ENCODE measurements around the gene CHTF18.
"Not testable (repeated sequence)": the region's sequence is repeated elsewhere in the genome, so short reads cannot be mapped to it uniquely, and the experiment has no call there.

The CHTF18 gene

GRCh38 chr16:746637-747036, 41.8 kb upstream of the CHTF18 start:
- TF ChIP-seq PAX5 (IDR thresholded peaks at IDR 0.05; ENCODE audit: insufficient read depth, low read length, severe bottlenecking) = no peak
- no peak for TF ChIP-seq POLR2A (IDR thresholded peaks at IDR 0.05; ENCODE audit: low read depth, low read length)
- no peak for TF ChIP-seq POU2F2 (IDR thresholded peaks at IDR 0.05; ENCODE audit: low read depth, low read length)
- no peak for TF ChIP-seq TAF1 (IDR thresholded peaks at IDR 0.05; ENCODE audit: low read depth, low read length)
- DNase-seq (ENCODE audit: insufficient read length, low spot score) = no peak
- no peak for FAIRE-seq

GRCh38 chr16:747978-748746, 40.3 kb upstream of the CHTF18 start:
- FAIRE-seq (no peak), DNase-seq (ENCODE audit: insufficient read length, low spot score) (no peak)
- TF ChIP-seq TAF1 (IDR thresholded peaks at IDR 0.05; ENCODE audit: low read depth, low read length) (no peak), POU2F2 (IDR thresholded peaks at IDR 0.05; ENCODE audit: low read depth, low read length) (no peak), POLR2AphosphoS5 (IDR thresholded peaks at IDR 0.05; ENCODE audit: low read depth, low read length) (no peak), SPI1 (IDR thresholded peaks at IDR 0.05; ENCODE audit: low read depth, low read length) (no peak), PAX5 (IDR thresholded peaks at IDR 0.05; ENCODE audit: insufficient read depth, low read length, severe bottlenecking) (no peak), POLR2A (IDR thresholded peaks at IDR 0.05; ENCODE audit: low read depth, low read length) (no peak)

- FAIRE-seq (no peak), DNase-seq (ENCODE audit: insufficient read length, low spot score) (no peak)
- TF ChIP-seq PAX5 (IDR thresholded peaks at IDR 0.05; ENCODE audit: insufficient read depth, low read length, severe bottlenecking) (no peak), POLR2AphosphoS5 (IDR thresholded peaks at IDR 0.05; ENCODE audit: low read depth, low read length) (no peak), POLR2A (IDR thresholded peaks at IDR 0.05; ENCODE audit: low read depth, low read length) (no peak), POU2F2 (IDR thresholded peaks at IDR 0.05; ENCODE audit: low read depth, low read length) (no peak), SPI1 (IDR thresholded peaks at IDR 0.05; ENCODE audit: low read depth, low read length) (no peak), TAF1 (IDR thresholded peaks at IDR 0.05; ENCODE audit: low read depth, low read length) (no peak)
Measured at GRCh38 chr16:749010-749409, 39.4 kb upstream of the CHTF18 start.

GRCh38 chr16:750485-750884, 37.9 kb upstream of the CHTF18 start:
- no peak for TF ChIP-seq PAX5 (IDR thresholded peaks at IDR 0.05; ENCODE audit: insufficient read depth, low read length, severe bottlenecking)
- no peak for TF ChIP-seq POLR2AphosphoS5 (IDR thresholded peaks at IDR 0.05; ENCODE audit: low read depth, low read length)
- TF ChIP-seq TAF1 (IDR thresholded peaks at IDR 0.05; ENCODE audit: low read depth, low read length) = no peak
- no peak for TF ChIP-seq SPI1 (IDR thresholded peaks at IDR 0.05; ENCODE audit: low read depth, low read length)
- no peak for TF ChIP-seq POU2F2 (IDR thresholded peaks at IDR 0.05; ENCODE audit: low read depth, low read length)
- TF ChIP-seq POLR2A (IDR thresholded peaks at IDR 0.05; ENCODE audit: low read depth, low read length) = no peak
- DNase-seq (ENCODE audit: insufficient read length, low spot score) (no peak), FAIRE-seq (no peak)

- DNase-seq (ENCODE audit: insufficient read length, low spot score) = no peak
- no peak for TF ChIP-seq POLR2A (IDR thresholded peaks at IDR 0.05; ENCODE audit: low read depth, low read length)
- no peak for FAIRE-seq
Measured at GRCh38 chr16:751152-752006, 37.0 kb upstream of the CHTF18 start.

GRCh38 chr16:752007-752312, 36.5 kb upstream of the CHTF18 start:
- TF ChIP-seq TAF1 (IDR thresholded peaks at IDR 0.05; ENCODE audit: low read depth, low read length) (no peak), POLR2AphosphoS5 (IDR thresholded peaks at IDR 0.05; ENCODE audit: low read depth, low read length) (no peak), POU2F2 (IDR thresholded peaks at IDR 0.05; ENCODE audit: low read depth, low read length) (no peak), SPI1 (IDR thresholded peaks at IDR 0.05; ENCODE audit: low read depth, low read length) (no peak), PAX5 (IDR thresholded peaks at IDR 0.05; ENCODE audit: insufficient read depth, low read length, severe bottlenecking) (no peak), POLR2A (IDR thresholded peaks at IDR 0.05; ENCODE audit: low read depth, low read length) (no peak)
- FAIRE-seq = no peak
- DNase-seq (ENCODE audit: insufficient read length, low spot score) = no peak

GRCh38 chr16:754121-754607, 34.3 kb upstream of the CHTF18 start:
- not testable (repeated sequence) for DNase-seq (ENCODE audit: insufficient read length, low spot score); FAIRE-seq

GRCh38 chr16:754656-755055, 33.8 kb upstream of the CHTF18 start:
- no peak for TF ChIP-seq TAF1 (IDR thresholded peaks at IDR 0.05; ENCODE audit: low read depth, low read length)
- no peak for TF ChIP-seq PAX5 (IDR thresholded peaks at IDR 0.05; ENCODE audit: insufficient read depth, low read length, severe bottlenecking)
- no peak for TF ChIP-seq SPI1 (IDR thresholded peaks at IDR 0.05; ENCODE audit: low read depth, low read length)
- TF ChIP-seq POLR2AphosphoS5 (IDR thresholded peaks at IDR 0.05; ENCODE audit: low read depth, low read length) = no peak
- no peak for TF ChIP-seq POLR2A (IDR thresholded peaks at IDR 0.05; ENCODE audit: low read depth, low read length)
- no peak for TF ChIP-seq POU2F2 (IDR thresholded peaks at IDR 0.05; ENCODE audit: low read depth, low read length)
- FAIRE-seq (no peak), DNase-seq (ENCODE audit: insufficient read length, low spot score) (no peak)

- DNase-seq (ENCODE audit: insufficient read length, low spot score) = no peak
- no peak for TF ChIP-seq POU2F2 (IDR thresholded peaks at IDR 0.05; ENCODE audit: low read depth, low read length)
- no peak for TF ChIP-seq POLR2A (IDR thresholded peaks at IDR 0.05; ENCODE audit: low read depth, low read length)
- TF ChIP-seq PAX5 (IDR thresholded peaks at IDR 0.05; ENCODE audit: insufficient read depth, low read length, severe bottlenecking) = no peak
- TF ChIP-seq TAF1 (IDR thresholded peaks at IDR 0.05; ENCODE audit: low read depth, low read length) = no peak
- no peak for FAIRE-seq
Measured at GRCh38 chr16:756428-756827, 32.0 kb upstream of the CHTF18 start.

Data from GM12891 (cell line).